Keratinocyte (primary cell): ENCODE results near the gene TENM3.

Source experiments
- EZH2 ChIP-seq: IDR thresholded peaks from one replicate; pipeline ENCODE4 v1.6.1; 2012; ENCODE audit warnings: inconsistent platforms, mild to moderate bottlenecking, low read length, moderate library complexity
- TF ChIP-seq, protein P1 (sequence below), 3 experiments: IDR thresholded peaks in 1 of 3; conservative IDR thresholded peaks in 1 of 3; optimal IDR thresholded peaks in 1 of 3; 2 replicates in 2 of 3; 3 replicates in 1 of 3; pipeline versions ENCODE3 to v1.5.1; 2011; ENCODE audit warnings: low read length in 3 of 3, mild to moderate bottlenecking in 3 of 3, moderate library complexity in 2 of 3, control low read depth in 1 of 3, inconsistent platforms in 1 of 3; ENCODE audit not compliant: insufficient read depth in 2 of 3; ENCODE audit errors: extremely low read depth in 1 of 3

DNA sequence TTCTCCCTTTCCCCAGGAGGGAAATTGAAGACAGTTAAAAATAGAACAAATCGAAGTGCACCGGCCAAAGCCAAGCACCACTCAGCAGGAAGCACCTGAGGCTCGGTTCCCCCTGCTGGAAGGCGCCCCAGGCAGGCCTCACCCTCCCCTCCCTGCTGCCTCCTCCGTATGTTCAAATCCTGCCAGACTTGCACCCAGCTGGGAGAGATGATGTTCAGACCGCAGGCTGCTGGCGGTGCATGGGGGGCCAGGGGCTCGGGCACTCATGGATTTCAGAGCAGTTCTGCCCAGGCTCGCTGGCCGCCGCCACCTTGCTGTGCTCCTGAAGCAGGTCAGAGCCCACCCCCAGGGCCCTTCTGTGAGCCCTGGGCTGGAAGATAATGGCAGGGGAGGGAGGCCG, 582.6 kb downstream of the TENM3 start:
- TF ChIP-seq EZH2, result no peak
- TF ChIP-seq, protein P1, sequence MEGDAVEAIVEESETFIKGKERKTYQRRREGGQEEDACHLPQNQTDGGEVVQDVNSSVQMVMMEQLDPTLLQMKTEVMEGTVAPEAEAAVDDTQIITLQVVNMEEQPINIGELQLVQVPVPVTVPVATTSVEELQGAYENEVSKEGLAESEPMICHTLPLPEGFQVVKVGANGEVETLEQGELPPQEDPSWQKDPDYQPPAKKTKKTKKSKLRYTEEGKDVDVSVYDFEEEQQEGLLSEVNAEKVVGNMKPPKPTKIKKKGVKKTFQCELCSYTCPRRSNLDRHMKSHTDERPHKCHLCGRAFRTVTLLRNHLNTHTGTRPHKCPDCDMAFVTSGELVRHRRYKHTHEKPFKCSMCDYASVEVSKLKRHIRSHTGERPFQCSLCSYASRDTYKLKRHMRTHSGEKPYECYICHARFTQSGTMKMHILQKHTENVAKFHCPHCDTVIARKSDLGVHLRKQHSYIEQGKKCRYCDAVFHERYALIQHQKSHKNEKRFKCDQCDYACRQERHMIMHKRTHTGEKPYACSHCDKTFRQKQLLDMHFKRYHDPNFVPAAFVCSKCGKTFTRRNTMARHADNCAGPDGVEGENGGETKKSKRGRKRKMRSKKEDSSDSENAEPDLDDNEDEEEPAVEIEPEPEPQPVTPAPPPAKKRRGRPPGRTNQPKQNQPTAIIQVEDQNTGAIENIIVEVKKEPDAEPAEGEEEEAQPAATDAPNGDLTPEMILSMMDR (optimal IDR thresholded peaks at IDR 0.05 in 1 of 3, IDR thresholded peaks at IDR 0.05 in 1 of 3, conservative IDR thresholded peaks at IDR 0.05 in 1 of 3; ENCODE audit: extremely low read depth in 1 of 3, insufficient read depth in 2 of 3, low read length in 3 of 3), result no peak
